ENCODE measurements around the gene CHRNB1. TPM values are rescaled to one million over a fixed set of nuclear protein-coding genes. Genes with fewer than 3 reads are reported as not detected.
"Not testable (repeated sequence)": the region's sequence is repeated elsewhere in the genome, so short reads cannot be mapped to it uniquely, and the experiment has no call there.

The CHRNB1 gene
- total RNA-seq, 3 donors from 2014 or later (not counting 1 experiment from before 2014, with no cell fraction given) = 9.8 to 10.4 (median 10.2) TPM

GRCh38 chr17:7479213-7480088 is 34.6 kb downstream of the CHRNB1 start, which contains the start of gene ZBTB4:
Gene ZBTB4 (minus strand): TSS chr17:7479631. CDS start chr17:7466801, 12,830 bp downstream.
- WGBS (ENCODE audit: insufficient coverage) = under 1% methylated on average over 78 of the region's 92 CpGs
- peak; percentile 73 to 82 for DNase-seq
- TF ChIP-seq CTCF (IDR thresholded peaks at IDR 0.05) = no peak
- H3K36me3 Mint-ChIP-seq = no peaks in the 10 kb centered on the region
- no peaks in the 10 kb centered on the region for H3K27me3 Mint-ChIP-seq (ENCODE audit: low read depth in 2 of 2)
- peak within 1 kb of the TSS; percentile 97 for H3K4me3 Mint-ChIP-seq
- Histone ChIP-seq H3K27ac (ENCODE audit: low read length) (peak within 1 kb of the TSS; percentile 94), H3K4me3 (ENCODE audit: low read length) (peak within 1 kb of the TSS; percentile 74), H3K4me1 (ENCODE audit: control insufficient read depth, insufficient read depth, low read length) (peaks cover 63% of the 10 kb centered on the region), H3K9me3 (ENCODE audit: control insufficient read depth, insufficient read depth, low read length) (no peaks in the 10 kb centered on the region), H3K27me3 (ENCODE audit: control insufficient read depth, insufficient read depth, low read length) (no peaks in the 10 kb centered on the region), H3K36me3 (ENCODE audit: control insufficient read depth, insufficient read depth, low read length) (no peaks in the 10 kb centered on the region)
- peaks cover 71 to 86% of the 10 kb centered on the region in 2 donors for H3K4me1 Mint-ChIP-seq
- no peaks in the 10 kb centered on the region for H3K9me3 Mint-ChIP-seq
- peak within 1 kb of the TSS; percentile 100 for H3K27ac Mint-ChIP-seq
- peak; percentile 4 to 18 (median 9) for ATAC-seq
- intact Hi-C loops (cut with micrococcal nuclease) = loop anchor here (5.0 kb wide), 2 partner anchors 227 to 363 kb away; partner anchors contain the start of genes CTDNEP1 and ELP5

- peaks cover 64% of the 10 kb centered on the region for H3K4me1 ChIP-seq (ENCODE audit: control insufficient read depth, insufficient read depth, low read length)
- H3K9me3 ChIP-seq (ENCODE audit: control insufficient read depth, insufficient read depth, low read length) = no peaks in the 10 kb centered on the region
- Mint-ChIP-seq H3K4me3 (peak overlapping the region; percentile 87), H3K4me1 (peaks cover 77 to 91% of the 10 kb centered on the region in 2 donors), H3K27ac (peak overlapping the region; percentile 100), H3K9me3 (no peaks in the 10 kb centered on the region), H3K27me3 (ENCODE audit: low read depth in 2 of 2) (no peaks in the 10 kb centered on the region), H3K36me3 (no peaks in the 10 kb centered on the region)
- H3K4me3 ChIP-seq (ENCODE audit: low read length) = peak overlapping the region; percentile 40
- DNase-seq = no peak
- ATAC-seq = no peak
- H3K27ac ChIP-seq (ENCODE audit: low read length) = peak overlapping the region; percentile 87
- H3K27me3 ChIP-seq (ENCODE audit: control insufficient read depth, insufficient read depth, low read length) = no peaks in the 10 kb centered on the region
- intact Hi-C loops (cut with micrococcal nuclease) = loop anchor here (5.0 kb wide), 2 partner anchors 228 to 362 kb away; partner anchors contain the start of genes CTDNEP1 and ELP5
- no peaks in the 10 kb centered on the region for H3K36me3 ChIP-seq (ENCODE audit: control insufficient read depth, insufficient read depth, low read length)
- TF ChIP-seq CTCF (IDR thresholded peaks at IDR 0.05) = no peak
- WGBS (ENCODE audit: insufficient coverage) = 9% methylated on average over 8 of the region's 8 CpGs
Observed at GRCh38 chr17:7480089-7480384, 35.2 kb downstream of the CHRNB1 start.

DNA sequence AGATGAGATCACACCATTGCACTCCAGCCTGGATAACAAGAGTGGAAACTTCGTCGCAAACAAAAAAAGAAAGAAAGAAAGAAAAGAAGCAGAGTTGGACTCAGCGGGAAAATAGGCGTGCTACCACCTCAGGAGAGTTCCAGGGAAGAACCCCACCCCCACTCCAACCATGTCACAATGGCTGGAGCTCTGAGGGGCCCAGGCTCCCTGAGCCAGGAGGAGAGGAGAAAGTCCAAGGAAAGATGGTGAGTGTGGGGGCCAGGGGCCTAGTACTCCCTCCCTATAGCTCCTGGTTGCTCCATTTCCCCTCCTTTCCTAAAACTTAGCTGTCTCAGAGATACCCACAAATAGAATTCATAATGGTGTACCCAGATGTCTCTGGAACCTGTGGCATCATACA is 36.4 kb downstream of the CHRNB1 start, which contains the start of gene SLC35G6:
SLC35G6 (plus strand) TSS at position 172 of the 400 bp plus-strand sequence; CDS start at position 243, 71 bp downstream.
- Histone ChIP-seq H3K27ac (ENCODE audit: low read length) (peak within 1 kb of the TSS; percentile 87), H3K4me1 (ENCODE audit: control insufficient read depth, insufficient read depth, low read length) (peaks cover 64% of the 10 kb centered on the region)
- H3K4me3 ChIP-seq (ENCODE audit: low read length); H3K9me3 ChIP-seq (ENCODE audit: control insufficient read depth, insufficient read depth, low read length); H3K27me3 Mint-ChIP-seq (ENCODE audit: low read depth in 2 of 2); DNase-seq; H3K9me3 Mint-ChIP-seq; ATAC-seq; H3K36me3 ChIP-seq (ENCODE audit: control insufficient read depth, insufficient read depth, low read length); H3K27me3 ChIP-seq (ENCODE audit: control insufficient read depth, insufficient read depth, low read length); H3K36me3 Mint-ChIP-seq: not testable (repeated sequence)
- intact Hi-C loops (cut with micrococcal nuclease) = loop anchor here (5.0 kb wide), 2 partner anchors 229 to 361 kb away; partner anchors contain the start of genes CTDNEP1 and ELP5
- peak within 1 kb of the TSS; percentile 100 for H3K27ac Mint-ChIP-seq
- H3K4me3 Mint-ChIP-seq = peak within 1 kb of the TSS; percentile 87
- H3K4me1 Mint-ChIP-seq = peaks cover 75 to 88% of the 10 kb centered on the region in 2 donors
- 92% methylated on average over 2 of the region's 4 CpGs for WGBS (ENCODE audit: insufficient coverage)

GRCh38 chr17:7481842-7482741 is 37.2 kb downstream of the CHRNB1 start:
- not testable (repeated sequence) for H3K27ac ChIP-seq (ENCODE audit: low read length); H3K27me3 Mint-ChIP-seq (ENCODE audit: low read depth in 2 of 2); H3K9me3 Mint-ChIP-seq; ATAC-seq; H3K36me3 ChIP-seq (ENCODE audit: control insufficient read depth, insufficient read depth, low read length); H3K4me3 ChIP-seq (ENCODE audit: low read length); DNase-seq; H3K36me3 Mint-ChIP-seq; H3K9me3 ChIP-seq (ENCODE audit: control insufficient read depth, insufficient read depth, low read length); H3K27me3 ChIP-seq (ENCODE audit: control insufficient read depth, insufficient read depth, low read length)
- H3K4me3 Mint-ChIP-seq = peak overlapping the region; percentile 100
- peak overlapping the region; percentile 100 for H3K27ac Mint-ChIP-seq
- intact Hi-C loops (cut with micrococcal nuclease) = loop anchor here (5.0 kb wide), 2 partner anchors 230 to 360 kb away; partner anchors contain the start of genes CTDNEP1 and ELP5
- H3K4me1 Mint-ChIP-seq = peaks cover 73 to 85% of the 10 kb centered on the region in 2 donors
- peaks cover 59% of the 10 kb centered on the region for H3K4me1 ChIP-seq (ENCODE audit: control insufficient read depth, insufficient read depth, low read length)
- WGBS (ENCODE audit: insufficient coverage) = 94% methylated on average over 28 of the region's 31 CpGs

DNA sequence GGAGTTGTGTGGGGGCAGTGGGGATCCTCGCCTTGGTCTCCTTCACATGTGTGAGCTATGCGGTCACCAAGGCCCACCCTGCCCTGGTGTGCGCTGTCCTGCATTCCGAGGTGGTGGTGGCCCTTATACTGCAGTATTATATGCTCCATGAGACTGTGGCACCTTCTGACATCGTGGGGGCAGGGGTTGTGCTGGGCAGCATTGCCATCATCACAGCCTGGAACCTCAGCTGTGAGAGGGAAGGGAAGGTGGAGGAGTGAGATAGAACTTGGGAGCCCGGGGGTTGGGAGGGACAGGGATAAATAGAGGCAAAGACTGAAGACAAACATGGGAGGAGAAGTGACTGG is 37.9 kb downstream of the CHRNB1 start:
- WGBS (ENCODE audit: insufficient coverage) = 84% methylated on average over 6 of the region's 6 CpGs

More for the DNA sequence above, 37.9 kb downstream of the CHRNB1 start:
- peak overlapping the region; percentile 100 for H3K27ac Mint-ChIP-seq
- H3K36me3 Mint-ChIP-seq; ATAC-seq; H3K27me3 ChIP-seq (ENCODE audit: control insufficient read depth, insufficient read depth, low read length); H3K27me3 Mint-ChIP-seq (ENCODE audit: low read depth in 2 of 2); H3K36me3 ChIP-seq (ENCODE audit: control insufficient read depth, insufficient read depth, low read length); H3K9me3 Mint-ChIP-seq; DNase-seq; H3K9me3 ChIP-seq (ENCODE audit: control insufficient read depth, insufficient read depth, low read length): not testable (repeated sequence)
- peak overlapping the region; percentile 81 for H3K4me3 ChIP-seq (ENCODE audit: low read length)
- peak overlapping the region; percentile 100 for H3K4me3 Mint-ChIP-seq
- intact Hi-C loops (cut with micrococcal nuclease) = loop anchor here (5.0 kb wide), 2 partner anchors 230 to 360 kb away; partner anchors contain the start of genes CTDNEP1 and ELP5
- peaks cover 55% of the 10 kb centered on the region for H3K4me1 ChIP-seq (ENCODE audit: control insufficient read depth, insufficient read depth, low read length)
- H3K27ac ChIP-seq (ENCODE audit: low read length) = peak overlapping the region; percentile 96
- peaks cover 73 to 85% of the 10 kb centered on the region in 2 donors for H3K4me1 Mint-ChIP-seq

Data from natural killer cell (primary cell).